ENCODE results near the gene SYT9. TPM values are rescaled to one million over a fixed set of nuclear protein-coding genes. Genes with fewer than 3 reads are reported as not detected.

Gene SYT9
- not detected in 2 replicates for total RNA-seq (2013; cell fraction: nucleolus; rRNA removed)
- total RNA-seq (2014; rRNA removed), result not detected in 2 replicates
- not detected in 2 replicates for total RNA-seq (2014; rRNA removed; fragmentation: Illumina TruSeq; extraction: Trizol)
- not detected in 2 replicates for total RNA-seq (2021)
- polyA plus RNA-seq (2011; ENCODE audit: low read depth), result not detected
- not detected in 2 replicates for polyA plus RNA-seq (2011; rRNA removed)
- polyA plus RNA-seq (2011; cell fraction: cytosol; rRNA removed), result not detected in 2 replicates
- polyA plus RNA-seq (2011; cell fraction: nucleus; rRNA removed), result 0.03 TPM in 1 of 2 replicates, not detected in the other
- 0.04 TPM in 1 of 2 replicates, not detected in the other for polyA plus RNA-seq (2012)
- not detected in 2 replicates for polyA plus RNA-seq (2014; fragmentation: Illumina TruSeq; extraction: Trizol)
- under 1 TPM in 1 of 2 experiments, not detected in 1; 0.03 TPM for polyA plus RNA-seq (2014; fragmentation: Nextera tagmentation; extraction: Ambion mirVana)
- polyA plus RNA-seq (2014; rRNA removed), result not detected in 2 replicates
- not detected for polyA plus RNA-seq (2016; fragmentation: Nextera tagmentation; extraction: Ambion mirVana)
- not detected in 2 replicates for polyA minus RNA-seq (2011; rRNA and poly(A)+ RNA removed)
- polyA minus RNA-seq (2011; cell fraction: cytosol; rRNA and poly(A)+ RNA removed), result not detected in 2 replicates
- not detected in 2 replicates for polyA minus RNA-seq (2011; cell fraction: nucleus; rRNA and poly(A)+ RNA removed)
- Bru-seq, nascent RNA, result percentile 11 among the genes with signal in this experiment
- percentile 7 among the genes with signal in this experiment for BruChase-seq, experiment 1, labeled RNA remaining after a 6-hour chase
- BruChase-seq, experiment 2, labeled RNA remaining after a 2-hour chase, result percentile 5 among the genes with signal in this experiment
- long read RNA-seq, experiment 1, result 0 reads
- long read RNA-seq, experiment 2, result 0 reads

GRCh38 chr11:7251836-7252682 lies at the start of gene SYT9:
Gene SYT9 (plus strand): TSS chr11:7251904. CDS start chr11:7252187, 283 bp downstream.
- ChIA-PET POLR2A (no interaction called here), RAD21 (ENCODE audit: unreplicated experiment) (no interaction called here), CTCF (no interaction called here), SMC1A (ENCODE audit: uncharacterized antibody, unreplicated experiment) (no interaction called here)
- 11% methylated on average over 67 of the region's 84 CpGs for WGBS (ENCODE audit: insufficient coverage, insufficient replicate concordance, low lambda C conversion rate, missing lambda C conversion rate)
- Histone ChIP-seq H3K9me3 (replicated peaks; ENCODE audit: control insufficient read depth, insufficient read depth, low read length) (no peaks in the 10 kb centered on the region), H3K4me2 (ENCODE audit: control insufficient read depth, insufficient read depth) (peak within 1 kb of the TSS; percentile 64), H3K4me1 (ENCODE audit: control insufficient read depth, insufficient read depth, low read length) (no peaks in the 10 kb centered on the region), H3K9ac (ENCODE audit: control insufficient read depth, insufficient read depth, low read length) (no peak within 1 kb of the TSS), H3K27me3 (replicated peaks in 1 of 2; ENCODE audit: control insufficient read depth in 2 of 2, insufficient read depth in 2 of 2, low read length in 1 of 2) (peaks cover 8 to 20% of the 10 kb centered on the region in 2 experiments), H3K27ac (ENCODE audit: control insufficient read depth, insufficient read depth) (no peak within 1 kb of the TSS), H2AFZ (ENCODE audit: control insufficient read depth, low read depth, low read length) (no peak within 1 kb of the TSS), H4K20me1 (ENCODE audit: control insufficient read depth, insufficient read depth) (no peaks in the 10 kb centered on the region), H3K79me2 (ENCODE audit: control insufficient read depth, insufficient read depth, low read length) (no peaks in the 10 kb centered on the region), H3K36me3 (ENCODE audit: control insufficient read depth in 2 of 2, insufficient read depth in 2 of 2, low read length in 1 of 2) (no peaks in the 10 kb centered on the region), H3K4me3 (no peak within 1 kb of the TSS)
- TF ChIP-seq SRF (IDR thresholded peaks at IDR 0.05; ENCODE audit: low read depth in 2 of 2, low read length in 2 of 2), result no peak
- TF ChIP-seq NR2C2 (IDR thresholded peaks at IDR 0.05; ENCODE audit: borderline replicate concordance, control insufficient read depth, insufficient read length, low read depth), result no peak
- TF ChIP-seq NBN (IDR thresholded peaks at IDR 0.05), result no peak
- TF ChIP-seq EZH2 (IDR thresholded peaks at IDR 0.05; ENCODE audit: borderline replicate concordance, control insufficient read depth, low read depth, low read length), result 0 out of 2 replicates have a peak, but pooled peaks have one; percentile 21
- no peak for TF ChIP-seq CHD1 (IDR thresholded peaks at IDR 0.05; ENCODE audit: low read depth, low read length)
- no peak for TF ChIP-seq NFYB (IDR thresholded peaks at IDR 0.05; ENCODE audit: insufficient read depth, low read depth, low read length)
- intact Hi-C loops (cut with micrococcal nuclease; ENCODE audit: unreplicated experiment) (no loop called here), in situ Hi-C loops (cut with MboI) (no loop called here)
- DNase-seq (ENCODE audit: low read depth, low spot score) (no peak), FAIRE-seq (no peak), ATAC-seq (peak; percentile 72)
- BruUV-seq (replicated peaks), result no TSS peak

Measured in GM12878 (cell line).